Measurements from ENCODE around the gene METAP1D. TPM values are rescaled to one million over a fixed set of nuclear protein-coding genes. Genes with fewer than 3 reads are reported as not detected.
"Not testable (repeated sequence)": the region's sequence is repeated elsewhere in the genome, so short reads cannot be mapped to it uniquely, and the experiment has no call there.

METAP1D gene
- total and polyA plus RNA-seq, 11 donors: 2.9 to 7.0 (median 5.3) TPM

DNA sequence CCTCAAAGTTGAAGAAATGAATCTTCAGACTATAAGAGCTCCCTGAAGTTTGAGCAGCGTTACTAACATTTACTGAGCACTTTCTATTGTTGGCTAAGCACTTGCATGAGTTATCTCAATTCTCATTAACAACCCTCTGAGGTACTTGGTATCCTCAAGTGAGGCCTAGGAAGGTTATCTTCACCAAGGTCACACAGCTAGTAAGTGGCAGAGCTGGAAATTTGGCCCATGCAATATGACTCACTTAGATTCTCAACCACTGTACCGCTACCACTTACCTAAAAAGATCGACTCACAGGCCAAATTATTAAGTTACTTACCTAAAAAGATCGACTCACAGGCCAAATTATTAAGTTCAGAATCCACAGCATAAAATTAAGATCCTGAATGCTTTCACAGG, 8.7 kb upstream of the METAP1D start:
- no peaks in the 10 kb centered on the region for H3K36me3 ChIP-seq
- ATAC-seq: peak in 2 of 4 donors; percentile 88 to 92
- H3K4me3 ChIP-seq: no peak overlapping the region
- DNase-seq: no peak
- H3K27ac ChIP-seq: no peak overlapping the region
- H3K9me3 ChIP-seq: no peaks in the 10 kb centered on the region
- intact Hi-C loops (cut with DNase I): no loop called here
- no peaks in the 10 kb centered on the region for H3K27me3 ChIP-seq
- no peaks in the 10 kb centered on the region for H3K4me1 ChIP-seq
- 54 to 66% (median 65%) methylated on average over 4 of the region's 4 CpGs for WGBS, 4 donors
- TF ChIP-seq CTCF (IDR thresholded peaks at IDR 0.05): no peak
- TF ChIP-seq POLR2A (IDR thresholded peaks at IDR 0.05): no peak

DNA sequence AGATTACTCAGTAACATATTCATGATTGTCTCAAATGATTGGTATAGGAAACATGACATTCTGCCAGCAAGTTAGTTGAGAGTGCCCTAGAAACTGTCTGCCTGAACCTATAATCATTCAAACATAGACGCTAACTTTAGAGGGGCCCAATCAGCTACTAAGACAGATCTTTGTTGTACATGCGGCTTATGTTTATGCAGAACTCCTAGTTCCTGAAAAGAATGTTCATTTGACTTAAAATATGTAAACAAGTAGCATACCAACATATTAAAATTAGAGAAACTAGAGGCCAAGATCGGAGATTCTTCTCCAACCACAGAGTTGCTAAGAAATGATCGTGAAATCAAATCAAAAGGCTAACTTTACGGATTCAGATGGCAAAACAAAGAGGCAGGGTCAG, 4.2 kb upstream of the METAP1D start:
- no peak overlapping the region for H3K27ac ChIP-seq
- no peak for ATAC-seq
- WGBS, 4 donors: 90 to 95% (median 91%) methylated on average over 5 of the region's 5 CpGs
- TF ChIP-seq POLR2A (IDR thresholded peaks at IDR 0.05) (no peak), CTCF (IDR thresholded peaks at IDR 0.05) (no peak)
- DNase-seq: no peak
- no peaks in the 10 kb centered on the region for H3K27me3 ChIP-seq
- H3K4me1 ChIP-seq: peaks cover 0 to 11% (median 5%) of the 10 kb centered on the region in 12 donors
- H3K4me3 ChIP-seq: no peak overlapping the region
- no peaks in the 10 kb centered on the region for H3K36me3 ChIP-seq
- intact Hi-C loops (cut with DNase I): no loop called here
- H3K9me3 ChIP-seq: no peaks in the 10 kb centered on the region

DNA sequence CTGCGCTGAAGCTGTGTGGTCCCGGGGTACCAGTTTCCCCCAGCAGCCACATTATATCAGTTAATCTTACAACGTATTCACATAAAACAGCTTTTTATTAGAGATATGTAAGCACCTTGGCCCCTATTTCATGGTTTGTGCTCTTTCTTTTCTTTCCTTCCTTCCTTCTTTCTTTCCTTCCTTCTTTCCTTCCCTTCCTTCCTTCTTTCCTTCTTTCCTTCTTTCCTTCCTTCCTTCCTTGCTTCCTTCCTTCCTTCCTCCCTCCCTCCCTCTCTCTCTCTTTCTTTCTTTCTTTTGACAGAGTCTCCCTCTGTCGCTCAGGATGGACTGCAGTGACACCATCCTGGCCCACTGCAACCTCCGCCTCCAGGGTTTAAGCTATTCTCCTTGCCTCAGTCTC, 3.7 kb upstream of the METAP1D start:
- TF ChIP-seq POLR2A (IDR thresholded peaks at IDR 0.05): no peak
- no peak for TF ChIP-seq CTCF (IDR thresholded peaks at IDR 0.05)
- no peak overlapping the region for H3K27ac ChIP-seq
- ATAC-seq (no peak), DNase-seq (no peak)
- H3K4me3 ChIP-seq: no peak overlapping the region
- H3K27me3 ChIP-seq: no peaks in the 10 kb centered on the region
- H3K4me1 ChIP-seq: peaks cover 0 to 14% (median 5%) of the 10 kb centered on the region in 12 donors
- no peaks in the 10 kb centered on the region for H3K9me3 ChIP-seq
- 91 to 93% (median 93%) methylated on average over 5 of the region's 5 CpGs for WGBS, 4 donors
- intact Hi-C loops (cut with DNase I): no loop called here
- no peaks in the 10 kb centered on the region for H3K36me3 ChIP-seq

DNA sequence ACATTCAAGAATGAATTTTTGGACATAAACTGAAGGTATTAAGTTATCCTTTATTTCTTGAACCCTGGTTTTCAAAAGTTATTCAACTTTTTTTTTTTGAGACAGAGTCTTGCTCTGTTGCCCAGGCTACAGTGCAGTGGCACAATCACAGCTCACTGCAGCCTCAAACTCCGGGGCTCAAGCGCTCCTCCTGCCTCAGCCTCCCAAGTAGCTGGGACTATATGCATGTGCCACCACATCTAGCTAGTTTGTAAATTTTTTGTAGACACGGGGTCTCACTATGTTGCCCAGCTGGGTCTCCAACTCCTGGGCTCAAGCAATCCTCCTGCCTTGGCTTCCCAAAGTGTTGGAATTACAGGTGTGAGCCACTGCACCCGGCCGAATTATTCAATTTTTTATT, 2.7 kb upstream of the METAP1D start:
- H3K27me3 ChIP-seq; H3K9me3 ChIP-seq; H3K27ac ChIP-seq; ATAC-seq; H3K4me3 ChIP-seq; intact Hi-C loops (cut with DNase I); H3K36me3 ChIP-seq; DNase-seq: not testable (repeated sequence)
- peaks cover 0 to 14% (median 5%) of the 10 kb centered on the region in 12 donors for H3K4me1 ChIP-seq
- 86 to 95% (median 93%) methylated on average over 5 of the region's 5 CpGs for WGBS, 4 donors

DNA sequence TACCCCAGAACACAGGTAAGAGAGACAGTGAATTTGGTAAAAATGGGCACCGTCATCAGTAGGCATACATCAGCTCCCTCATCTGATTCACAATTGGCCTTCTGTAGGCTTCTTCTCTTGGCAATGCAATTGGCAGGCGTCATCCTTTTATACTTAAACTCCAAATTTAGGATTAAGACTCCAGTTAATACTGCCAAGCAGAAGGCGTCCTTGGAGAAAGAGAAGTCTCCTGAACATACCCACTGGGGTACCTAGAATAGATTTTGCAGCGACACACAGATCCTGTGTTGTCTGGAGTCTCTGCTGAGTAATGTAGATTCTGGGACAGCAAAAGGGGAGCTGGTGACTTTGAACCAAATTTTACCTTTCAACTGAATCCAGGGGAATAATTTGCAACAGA, 592 bp upstream of the METAP1D start:
- H3K27me3 ChIP-seq: no peaks in the 10 kb centered on the region
- H3K36me3 ChIP-seq: no peaks in the 10 kb centered on the region
- TF ChIP-seq CTCF (IDR thresholded peaks at IDR 0.05) (no peak), POLR2A (IDR thresholded peaks at IDR 0.05) (no peak)
- peak overlapping the region; percentile 37 to 99 (median 80) for H3K4me3 ChIP-seq
- no peak for ATAC-seq
- H3K4me1 ChIP-seq: peaks cover 0 to 14% (median 5%) of the 10 kb centered on the region in 12 donors
- no peaks in the 10 kb centered on the region for H3K9me3 ChIP-seq
- peak overlapping the region in 3 of 12 donors; percentile 4 to 44 (median 38) for H3K27ac ChIP-seq
- intact Hi-C loops (cut with DNase I): no loop called here
- no peak for DNase-seq
- WGBS, 4 donors: 43 to 51% (median 46%) methylated on average over 4 of the region's 4 CpGs
